Esophagus muscularis mucosa (tissue), 4 donors: ENCODE data around the gene DPM1. TPM values are rescaled to one million over a fixed set of nuclear protein-coding genes. Genes with fewer than 3 reads are reported as not detected.

Experiments used
- DNase-seq: peaks from one replicate; pipeline ENCODE4 v3.0.0-alpha.2; 2017; ENCODE audit errors: extremely low spot score
- H3K27ac ChIP-seq, 4 donors: fragments of 200-600 bp; sonication (generic); replicated peaks in 1 of 4; 1 replicate in 3 of 4; 2 replicates in 1 of 4; pipeline ENCODE4 v1.5.1; 2016 to 2019; ENCODE audit warnings: mild to moderate bottlenecking in 1 of 4
- H3K27me3 ChIP-seq, 4 donors: fragments of 200-600 bp; sonication (generic); one replicate each; pipeline versions ENCODE4 v1.5.1 to v1.6.0; 2016 to 2019
- H3K36me3 ChIP-seq, 4 donors: fragments of 200-600 bp; sonication (generic); one replicate each; pipeline ENCODE4 v1.5.1; 2016 to 2019
- H3K4me1 ChIP-seq, 4 donors: fragments of 200-600 bp; sonication (generic); one replicate each; pipeline ENCODE4 v1.5.1; 2016 to 2019
- H3K4me3 ChIP-seq, 4 donors: fragments of 200-600 bp; sonication (generic); 1 replicate in 2 of 4; 2 replicates in 2 of 4; pipeline ENCODE4 v1.5.1; 2016 to 2019; ENCODE audit warnings: mild to moderate bottlenecking in 4 of 4, moderate library complexity in 1 of 4
- H3K9me3 ChIP-seq, 4 donors: fragments of 200-600 bp; sonication (generic); 1 replicate in 3 of 4; 2 replicates in 1 of 4; pipeline ENCODE4 v1.5.1; 2016 to 2019
- CTCF ChIP-seq, 3 experiments: fragments of 200-600 bp in 2 of 3; fragments of 450-650 bp in 1 of 3; sonication (generic) in 2 of 3; IDR thresholded peaks; one replicate each; pipeline ENCODE4 v1.5.1; 2017 to 2019; ENCODE audit warnings: antibody characterized with exemption in 3 of 3, mild to moderate bottlenecking in 2 of 3, moderate library complexity in 1 of 3
- EP300 ChIP-seq: sonication (generic); formaldehyde crosslinking; IDR thresholded peaks from one replicate; pipeline ENCODE4 v1.6.1; 2017; ENCODE audit warnings: antibody characterized with exemption
- POLR2A ChIP-seq: fragments of 450-650 bp; IDR thresholded peaks from one replicate; pipeline ENCODE4 v1.6.1; 2017; ENCODE audit warnings: antibody characterized with exemption, moderate library complexity, mild to moderate bottlenecking, low read depth
- POLR2AphosphoS5 ChIP-seq, 2 donors: sonication (generic); formaldehyde crosslinking; IDR thresholded peaks; one replicate each; pipeline ENCODE4 v1.6.1; 2017; ENCODE audit warnings: antibody characterized with exemption in 2 of 2
- WGBS: methylation state at CpG from one replicate; pipeline ENCODE4 v1.1.5; 2018; 5-methylcytosine and 5-hydroxymethylcytosine counted together
- intact Hi-C: fragments of 100-400 bp; cut with DNase I; formaldehyde crosslinking; loops from one replicate; pipeline ENCODE4 v1.15.1; 2023
- total RNA-seq, 4 donors: library from RNA; depleted of rRNA; stranded (reverse); fragments of >200 nt; gene quantifications; one replicate each; pipeline versions ENCODE4 v1.1.0 to v1.2.1, GENCODE V29; 2016

DPM1 gene
- total RNA-seq, 4 donors from 2014 or later, result 33.6 to 56.3 (median 41.7) TPM

GRCh38 chr20:51003753-51004152 lies 45.4 kb upstream of the DPM1 start:
- H3K4me1 ChIP-seq, result no peaks in the 10 kb centered on the region
- TF ChIP-seq POLR2AphosphoS5 (IDR thresholded peaks at IDR 0.05) (no peak), EP300 (no peak), POLR2A (no peak), CTCF (IDR thresholded peaks at IDR 0.05) (no peak)
- 75% methylated on average over 13 of the region's 21 CpGs for WGBS
- H3K9me3 ChIP-seq, result no peaks in the 10 kb centered on the region
- no peaks in the 10 kb centered on the region for H3K36me3 ChIP-seq
- no peak overlapping the region for H3K4me3 ChIP-seq
- peaks cover 0 to 40% (median 0%) of the 10 kb centered on the region in 4 donors for H3K27me3 ChIP-seq
- H3K27ac ChIP-seq, result no peak overlapping the region
- no peak for DNase-seq
- intact Hi-C loops, result no loop called here

DNA sequence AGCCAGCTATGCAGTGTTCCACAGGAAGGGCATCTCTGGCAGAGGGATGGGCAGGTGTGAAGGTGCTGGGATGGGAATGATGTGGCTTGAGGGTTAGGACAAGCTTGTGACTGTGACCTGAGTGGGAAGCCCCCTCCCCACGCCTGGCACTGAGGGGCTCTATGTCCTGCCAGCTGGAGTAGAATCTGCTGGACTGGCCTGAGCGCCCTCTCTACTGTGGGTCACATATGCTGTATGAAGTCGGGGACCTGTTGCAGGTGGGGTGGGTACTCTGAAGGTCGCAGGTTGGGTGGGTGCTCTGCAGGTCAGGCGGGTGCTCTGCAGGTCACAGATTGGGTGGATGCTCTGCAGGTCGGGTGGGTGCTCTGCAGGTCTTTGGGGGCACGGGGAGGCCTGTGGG lies 44.3 kb upstream of the DPM1 start:
- peaks cover 0 to 48% (median 0%) of the 10 kb centered on the region in 4 donors for H3K27me3 ChIP-seq
- H3K9me3 ChIP-seq, result no peaks in the 10 kb centered on the region
- WGBS, result 76% methylated on average over 7 of the region's 7 CpGs
- intact Hi-C loops, result no loop called here
- no peak overlapping the region for H3K27ac ChIP-seq
- no peaks in the 10 kb centered on the region for H3K36me3 ChIP-seq
- TF ChIP-seq EP300 (no peak), POLR2A (no peak), CTCF (IDR thresholded peaks at IDR 0.05) (no peak), POLR2AphosphoS5 (IDR thresholded peaks at IDR 0.05) (no peak)
- H3K4me3 ChIP-seq, result no peak overlapping the region
- DNase-seq, result no peak
- H3K4me1 ChIP-seq, result no peaks in the 10 kb centered on the region

DNA sequence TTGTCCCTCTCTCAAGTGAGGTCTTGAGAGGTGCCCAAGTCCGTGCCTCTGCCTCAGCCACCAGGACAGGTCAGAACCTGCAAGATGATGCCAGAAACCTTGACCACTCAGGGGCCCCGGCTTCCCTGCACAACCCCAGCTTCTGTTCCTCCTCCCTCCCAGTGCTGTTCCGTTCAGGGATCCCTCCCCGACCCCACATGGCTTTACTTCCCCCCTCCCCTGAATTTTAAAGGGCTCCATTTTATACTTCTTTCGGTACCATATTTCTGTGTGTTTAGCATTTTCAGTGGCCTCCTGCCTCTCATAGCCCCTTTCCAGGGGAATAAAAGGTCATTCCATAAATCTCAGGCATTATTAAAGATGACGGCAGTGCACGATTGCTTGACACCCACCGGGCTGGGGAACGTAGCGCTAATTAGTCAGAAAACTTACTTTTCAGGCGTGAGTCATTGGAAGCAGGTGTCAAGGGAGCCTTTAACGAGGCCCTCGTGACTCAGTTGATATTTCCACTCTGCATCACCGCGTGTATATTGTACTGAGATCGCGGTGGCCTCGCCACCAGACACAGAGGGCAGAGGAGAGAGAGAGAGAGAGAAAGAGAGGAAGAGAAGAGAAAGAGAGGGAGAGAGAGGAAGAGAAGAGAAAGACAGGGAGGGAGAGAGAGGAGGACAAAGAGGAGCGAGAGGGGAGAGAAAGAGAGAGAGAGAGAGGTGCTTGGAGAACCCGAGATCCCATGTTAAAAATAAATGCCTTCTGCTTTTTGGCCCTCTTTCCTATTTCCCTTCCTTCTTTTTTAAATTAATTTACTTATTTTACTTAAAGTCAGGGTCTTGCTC lies 43.3 kb upstream of the DPM1 start:
- H3K4me1 ChIP-seq, result no peaks in the 10 kb centered on the region
- no peaks in the 10 kb centered on the region for H3K36me3 ChIP-seq
- H3K27ac ChIP-seq, result no peak overlapping the region
- no peak for TF ChIP-seq POLR2A
- TF ChIP-seq CTCF (IDR thresholded peaks at IDR 0.05), result no peak
- no peak for TF ChIP-seq POLR2AphosphoS5 (IDR thresholded peaks at IDR 0.05)
- TF ChIP-seq EP300, result no peak
- intact Hi-C loops, result no loop called here
- H3K4me3 ChIP-seq, result no peak overlapping the region
- H3K9me3 ChIP-seq, result no peaks in the 10 kb centered on the region
- no peak for DNase-seq
- H3K27me3 ChIP-seq, result peaks cover 0 to 50% (median 0%) of the 10 kb centered on the region in 4 donors
- 84% methylated on average over 20 of the region's 20 CpGs for whole genome bisulfite sequencing

DNA sequence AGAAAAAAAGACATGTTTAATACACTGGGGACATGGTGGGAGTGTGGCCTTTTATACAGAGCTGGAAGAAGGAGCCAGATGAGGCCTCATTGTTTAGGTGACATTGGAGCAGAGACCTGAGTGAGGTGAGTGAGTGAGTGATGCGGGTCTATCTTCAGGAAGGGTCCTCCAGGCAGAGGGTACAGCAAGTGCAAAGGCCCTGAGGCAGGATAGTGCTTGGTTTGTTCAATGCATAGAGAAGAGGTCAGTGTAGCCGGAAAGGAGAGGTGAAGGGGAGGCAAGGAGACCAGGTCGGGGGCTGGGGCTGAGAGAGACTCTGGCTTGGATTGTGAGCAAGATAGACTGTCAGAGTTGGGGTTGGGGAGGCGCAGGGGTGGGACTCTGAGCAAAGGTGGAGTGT lies 41.0 kb upstream of the DPM1 start:
- Histone ChIP-seq H3K4me1 (no peaks in the 10 kb centered on the region), H3K27me3 (peaks cover 0 to 48% (median 0%) of the 10 kb centered on the region in 4 donors), H3K9me3 (no peaks in the 10 kb centered on the region), H3K27ac (no peak overlapping the region), H3K36me3 (no peaks in the 10 kb centered on the region), H3K4me3 (no peak overlapping the region)
- WGBS, result 92% methylated on average over 4 of the region's 4 CpGs
- DNase-seq, result no peak
- TF ChIP-seq EP300, result no peak
- no peak for TF ChIP-seq POLR2A
- no peak for TF ChIP-seq CTCF (IDR thresholded peaks at IDR 0.05)
- no peak for TF ChIP-seq POLR2AphosphoS5 (IDR thresholded peaks at IDR 0.05)
- intact Hi-C loops, result no loop called here
